GM10847 (cell line): ENCODE data around the gene RITA1.

ENCODE experiments used
- POLR2A ChIP-seq: IDR thresholded peaks from 2 replicates; pipeline ENCODE4 v1.6.1; 2011; ENCODE audit not compliant: insufficient read length; ENCODE audit errors: extremely low read depth

The RITA1 gene

DNA sequence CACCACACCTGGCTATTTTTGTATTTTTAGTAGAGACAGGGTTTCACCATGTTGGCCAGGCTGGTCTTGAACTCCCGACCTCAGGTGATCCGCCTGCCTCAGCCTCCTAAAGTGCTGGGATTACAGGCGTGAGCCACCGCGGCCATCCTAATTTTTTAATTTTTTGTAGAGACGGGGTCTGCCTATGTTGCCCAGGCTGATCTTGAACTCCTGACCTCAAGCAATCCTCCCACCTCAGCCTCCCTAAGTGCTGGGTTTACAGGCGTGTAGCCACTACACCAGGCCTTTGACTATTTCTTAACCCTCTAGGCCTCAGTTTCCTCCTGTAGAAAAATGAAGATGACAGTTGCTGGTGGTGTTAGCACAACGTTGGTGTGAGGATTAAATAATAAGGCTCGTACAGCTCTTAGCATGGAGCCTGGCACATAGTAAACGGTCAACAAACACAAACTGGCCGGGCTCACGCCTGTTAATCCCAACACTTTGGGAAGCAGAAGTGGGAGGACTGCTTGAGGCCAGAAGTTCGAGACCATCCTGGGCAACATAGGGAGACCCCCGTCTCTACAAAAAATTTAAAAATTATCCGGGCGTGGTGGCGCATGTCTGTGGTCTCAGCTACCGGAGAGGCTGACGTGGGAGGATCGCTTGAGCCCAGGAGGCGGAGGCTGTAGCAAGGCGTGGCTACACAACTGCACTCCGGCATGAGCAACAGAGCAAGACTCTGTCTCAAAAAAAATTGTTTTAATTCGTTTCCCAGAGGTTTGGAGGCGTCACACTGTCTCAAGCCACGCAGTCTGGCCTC, 1.2 kb upstream of the RITA1 start:
- TF ChIP-seq POLR2A, result no peak

DNA sequence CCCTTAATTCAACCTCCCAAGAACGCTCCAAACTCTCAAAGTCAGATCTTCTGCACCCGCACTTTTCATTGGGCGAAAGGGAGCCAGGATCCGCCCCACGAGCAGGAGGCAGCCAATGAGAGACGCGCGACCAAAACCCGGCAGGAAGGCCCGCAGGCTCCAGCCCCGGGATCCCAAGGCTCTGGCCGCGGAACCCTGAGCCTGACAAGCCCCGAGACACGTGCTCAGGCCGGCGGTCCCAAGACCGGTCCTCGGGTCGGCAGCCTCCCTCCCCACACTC, 681 bp upstream of the RITA1 start:
- peak; percentile 55 for TF ChIP-seq POLR2A

DNA sequence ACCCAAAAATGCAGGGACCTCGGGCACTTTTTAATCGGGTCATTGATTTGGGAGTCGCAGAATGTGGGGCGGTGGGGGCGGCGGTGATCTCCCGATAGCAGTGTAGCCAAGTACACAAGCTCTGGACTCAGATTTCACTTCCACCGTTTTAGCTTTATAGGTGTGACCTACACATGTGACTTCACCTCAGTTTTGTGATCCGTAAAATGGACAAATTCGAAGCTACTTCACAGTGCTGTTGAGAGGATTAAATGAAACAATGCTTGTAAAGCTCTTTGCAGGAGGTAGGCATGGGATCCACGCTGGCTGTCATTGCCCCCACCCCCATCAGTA, 478 bp downstream of the RITA1 start:
- TF ChIP-seq POLR2A, result no peak

DNA sequence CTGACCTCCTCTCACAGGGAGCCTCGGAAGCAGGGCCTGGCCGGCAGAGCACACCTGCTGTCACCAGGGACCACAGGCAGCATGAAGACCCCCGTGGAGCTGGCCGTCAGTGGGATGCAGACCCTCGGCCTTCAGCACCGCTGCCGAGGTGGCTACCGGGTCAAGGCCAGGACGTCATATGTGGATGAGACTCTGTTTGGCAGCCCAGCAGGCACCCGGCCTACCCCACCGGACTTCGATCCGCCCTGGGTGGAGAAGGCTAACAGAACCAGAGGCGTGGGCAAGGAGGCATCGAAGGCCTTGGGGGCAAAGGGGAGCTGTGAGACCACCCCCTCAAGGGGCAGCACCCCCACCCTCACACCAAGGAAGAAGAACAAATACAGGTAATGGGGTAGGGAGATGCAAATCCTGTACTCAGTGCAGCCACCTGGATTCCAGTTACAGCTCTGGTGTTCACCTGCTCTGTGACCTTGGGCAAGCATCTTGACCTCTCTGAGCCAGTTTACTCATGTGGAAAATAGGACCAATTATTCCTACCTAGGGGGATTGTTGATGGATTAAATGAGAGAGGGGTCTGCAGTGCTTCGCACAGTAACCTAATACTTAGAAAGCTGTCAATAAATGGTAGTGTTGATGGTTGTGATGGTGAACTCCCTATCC, 1.3 kb downstream of the RITA1 start:
- TF ChIP-seq POLR2A, result no peak

DNA sequence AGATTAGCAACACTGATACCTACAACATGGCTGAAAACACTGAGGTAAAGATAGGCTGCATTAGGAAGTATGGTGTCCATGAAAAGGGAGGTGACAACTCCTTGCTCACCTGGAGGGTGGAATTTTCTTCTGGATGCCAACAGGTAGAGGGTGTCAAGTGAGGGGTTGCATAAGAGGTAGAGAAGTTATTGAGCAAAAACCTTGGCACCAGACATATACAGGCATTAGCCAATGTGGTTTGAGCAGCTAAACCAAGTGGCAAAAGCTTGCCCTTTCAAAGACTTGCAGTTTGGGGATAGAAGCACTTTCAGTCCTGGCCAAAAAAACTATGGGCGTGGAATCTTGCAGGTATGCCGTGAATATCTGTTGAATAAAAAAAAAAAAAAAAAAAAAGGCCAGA, 3.8 kb downstream of the RITA1 start:
- no peak for TF ChIP-seq POLR2A

DNA sequence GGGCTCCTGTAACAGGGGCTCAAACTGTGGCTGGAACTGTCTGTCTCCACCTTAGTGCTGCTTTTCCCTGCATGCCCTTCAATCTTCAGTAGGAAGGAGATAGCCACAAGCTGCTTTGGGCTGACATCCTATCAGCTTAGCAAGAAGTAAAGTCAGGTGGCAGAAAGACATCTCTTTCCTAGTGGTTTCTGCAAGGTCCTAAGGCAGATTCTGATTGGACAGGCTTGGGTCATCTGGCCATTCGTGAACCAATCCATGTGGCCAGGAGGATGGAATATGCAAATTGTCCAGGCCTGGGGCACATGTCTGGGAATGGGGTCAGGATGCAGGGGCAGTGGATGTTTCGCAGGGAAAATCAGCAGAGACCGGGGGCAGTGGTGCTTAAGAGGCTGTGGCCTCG, 5.2 kb downstream of the RITA1 start:
- no peak for TF ChIP-seq POLR2A

DNA sequence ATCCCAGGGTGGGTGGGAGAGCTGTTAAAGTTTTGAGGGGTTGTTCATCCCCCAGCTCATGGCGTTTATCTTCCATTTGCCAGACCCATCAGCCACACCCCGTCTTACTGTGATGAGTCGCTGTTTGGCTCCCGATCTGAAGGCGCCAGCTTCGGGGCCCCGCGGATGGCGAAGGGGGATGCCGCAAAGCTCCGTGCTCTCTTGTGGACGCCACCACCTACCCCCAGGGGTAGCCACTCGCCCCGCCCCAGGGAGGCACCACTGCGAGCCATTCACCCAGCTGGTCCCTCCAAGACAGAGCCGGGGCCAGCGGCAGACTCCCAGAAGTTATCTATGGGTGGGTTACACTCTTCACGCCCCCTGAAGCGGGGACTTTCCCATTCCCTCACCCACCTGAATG, 5.7 kb downstream of the RITA1 start:
- TF ChIP-seq POLR2A, result no peak

DNA sequence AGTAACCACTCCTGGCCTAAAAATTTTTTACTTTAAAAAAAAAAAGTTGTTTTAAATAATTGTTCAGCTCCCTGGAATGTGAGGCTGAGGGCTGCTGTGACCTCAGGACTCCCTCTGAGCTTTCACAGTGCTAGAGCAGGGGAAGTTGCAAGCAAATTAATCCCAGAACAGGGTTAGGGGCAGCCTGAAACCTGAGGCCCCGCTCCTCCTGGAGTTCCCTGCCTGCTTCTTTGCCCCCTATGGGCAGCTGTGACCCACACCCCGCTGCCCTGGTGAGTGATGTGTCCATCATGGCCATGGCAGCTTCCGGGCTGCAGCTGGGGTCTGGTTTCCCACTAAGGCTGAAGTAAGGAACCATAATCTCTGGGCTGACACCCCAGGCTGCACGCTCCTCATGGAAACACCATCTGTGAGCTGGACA, 9.5 kb downstream of the RITA1 start:
- TF ChIP-seq POLR2A, result no peak

DNA sequence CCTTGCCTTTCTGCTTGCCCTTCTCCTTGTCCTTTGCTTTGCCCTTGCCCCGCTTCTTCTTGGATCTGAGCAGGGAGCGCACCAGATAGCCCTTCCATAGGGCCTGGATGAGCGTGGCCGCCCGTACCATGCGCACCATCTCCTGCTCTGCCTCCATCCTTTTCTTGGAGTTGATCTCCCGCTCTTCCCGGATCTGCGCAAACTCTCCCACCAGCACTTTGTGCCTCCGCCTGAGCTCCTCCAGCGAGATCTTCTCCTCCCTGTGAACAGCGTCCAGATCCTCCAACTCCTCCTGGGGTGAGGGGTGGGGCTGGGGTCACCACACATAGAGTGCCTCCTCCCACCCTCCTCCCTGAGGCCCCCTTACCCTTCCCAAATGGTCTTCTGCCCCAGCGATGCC, 10.1 kb downstream of the RITA1 start:
- TF ChIP-seq POLR2A, result no peak

DNA sequence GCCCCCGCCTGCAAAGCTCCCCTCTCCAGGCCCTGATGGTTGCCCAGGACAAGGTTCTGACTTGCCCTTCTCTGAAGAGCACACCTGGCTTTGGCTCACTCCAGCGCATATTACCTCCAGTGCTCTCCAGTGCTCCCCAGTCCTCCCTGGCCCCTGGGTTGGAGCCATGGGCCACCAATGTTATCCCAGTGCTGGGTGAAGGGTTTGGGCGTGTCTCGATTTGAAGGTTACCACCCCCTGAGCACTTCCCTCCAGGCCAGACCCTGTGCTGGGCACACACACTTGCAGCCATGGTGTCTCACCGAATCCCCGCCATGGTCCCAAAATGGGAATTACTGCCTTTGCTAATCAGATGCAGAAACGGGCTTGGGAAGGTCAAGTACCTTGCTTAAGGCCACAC, 11.1 kb downstream of the RITA1 start:
- TF ChIP-seq POLR2A, result no peak

DNA sequence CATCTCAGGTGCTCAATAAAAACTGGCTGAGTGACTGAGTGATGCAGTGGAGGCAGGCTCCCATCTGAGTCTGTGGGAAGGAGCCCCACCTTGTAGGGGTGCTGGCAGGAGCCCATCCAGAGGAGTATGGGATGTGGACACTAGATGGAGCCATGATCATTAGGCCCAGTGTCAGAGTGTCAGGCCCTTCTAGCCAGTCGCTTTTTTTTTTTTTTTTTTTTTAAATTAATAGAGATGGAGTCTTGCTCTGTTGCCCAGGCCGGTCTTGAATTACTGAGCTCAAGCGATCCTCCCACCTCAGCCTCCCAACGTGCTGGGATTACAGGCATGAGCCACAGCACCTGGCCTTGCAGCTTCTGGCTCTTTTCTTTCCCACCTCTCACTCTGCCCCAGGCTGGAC, 11.5 kb downstream of the RITA1 start:
- no peak for TF ChIP-seq POLR2A

DNA sequence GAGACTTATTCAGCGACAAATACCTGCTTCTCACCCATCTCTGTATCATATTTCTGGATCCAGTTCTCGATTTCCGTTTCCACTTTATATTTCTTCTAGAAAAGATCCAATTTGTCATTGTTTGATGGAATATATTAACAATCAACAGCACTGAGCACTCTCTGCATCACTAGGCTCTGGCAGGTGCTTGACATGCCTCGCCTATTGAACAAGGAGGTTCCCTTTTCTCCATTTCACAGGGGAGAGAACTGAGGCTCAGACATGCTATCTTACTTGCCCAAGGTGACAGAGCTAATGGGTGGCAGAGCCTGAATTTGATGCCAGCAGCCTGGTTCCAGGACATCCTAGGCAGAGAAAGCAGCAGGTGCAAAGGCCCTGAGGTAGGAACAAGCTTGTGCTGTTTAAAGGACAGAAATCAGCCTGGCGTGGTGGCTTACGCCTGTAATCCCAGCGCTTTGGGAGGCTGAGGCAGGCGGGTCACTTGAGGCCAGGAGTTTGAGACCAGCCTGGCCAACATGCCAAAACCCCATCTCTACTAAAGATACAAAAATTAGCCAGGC, 12.1 kb downstream of the RITA1 start:
- no peak for TF ChIP-seq POLR2A

DNA sequence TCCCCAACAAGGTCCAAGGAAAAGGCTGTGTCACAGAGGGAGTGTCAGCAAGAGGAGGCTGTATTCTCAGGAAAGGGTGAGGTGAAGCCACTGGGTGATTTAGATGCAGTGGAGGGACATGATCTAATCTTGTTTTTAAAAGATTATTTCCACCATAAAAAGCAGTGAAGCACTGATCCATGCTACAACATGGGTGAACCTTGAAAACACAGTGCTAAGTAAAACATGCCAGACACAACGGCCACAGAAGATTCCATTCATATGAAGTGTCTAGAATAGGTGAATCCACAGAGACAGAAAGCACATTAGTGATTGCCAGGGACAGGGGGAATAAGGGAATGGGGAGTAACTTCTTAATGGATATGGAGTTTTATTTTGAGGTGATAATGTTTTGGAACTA, 12.8 kb downstream of the RITA1 start:
- no peak for TF ChIP-seq POLR2A

DNA sequence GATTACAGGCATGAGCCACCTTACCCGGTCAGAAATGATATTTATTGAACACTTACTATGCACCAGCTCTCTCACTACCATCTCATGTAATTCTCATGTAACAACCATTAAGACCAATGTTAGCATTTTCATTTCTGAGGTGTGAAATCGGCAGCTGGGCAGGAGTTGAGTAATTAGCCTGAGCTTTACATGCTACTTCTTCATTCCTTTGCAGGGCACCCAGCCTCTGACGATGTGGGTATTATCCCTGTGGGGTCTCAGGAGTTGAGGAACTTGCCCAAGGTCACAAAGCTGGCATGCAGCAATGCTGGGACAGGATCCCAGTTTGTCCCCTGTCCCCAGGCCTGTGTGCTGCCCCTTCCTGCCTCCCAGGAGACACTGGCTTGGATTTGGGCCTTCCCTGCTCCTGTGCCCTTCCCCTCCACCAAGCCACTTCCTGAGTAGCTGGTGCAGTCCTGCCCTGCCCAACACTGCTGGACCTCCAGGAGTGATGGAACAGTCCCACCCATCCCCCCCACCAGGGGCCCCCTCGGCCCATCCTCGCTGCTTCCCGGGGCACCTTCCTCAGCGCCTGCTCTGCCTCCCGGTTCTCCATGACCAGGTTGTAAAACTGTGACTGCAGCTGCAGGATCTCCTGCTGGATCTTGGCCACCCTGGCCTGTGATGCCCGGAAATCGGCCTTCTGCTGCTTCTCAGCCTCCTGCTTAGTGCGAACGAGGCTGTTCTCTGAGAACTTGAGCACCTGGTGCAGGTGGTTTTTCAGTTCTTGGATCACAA, 14.7 kb downstream of the RITA1 start:
- no peak for TF ChIP-seq POLR2A

DNA sequence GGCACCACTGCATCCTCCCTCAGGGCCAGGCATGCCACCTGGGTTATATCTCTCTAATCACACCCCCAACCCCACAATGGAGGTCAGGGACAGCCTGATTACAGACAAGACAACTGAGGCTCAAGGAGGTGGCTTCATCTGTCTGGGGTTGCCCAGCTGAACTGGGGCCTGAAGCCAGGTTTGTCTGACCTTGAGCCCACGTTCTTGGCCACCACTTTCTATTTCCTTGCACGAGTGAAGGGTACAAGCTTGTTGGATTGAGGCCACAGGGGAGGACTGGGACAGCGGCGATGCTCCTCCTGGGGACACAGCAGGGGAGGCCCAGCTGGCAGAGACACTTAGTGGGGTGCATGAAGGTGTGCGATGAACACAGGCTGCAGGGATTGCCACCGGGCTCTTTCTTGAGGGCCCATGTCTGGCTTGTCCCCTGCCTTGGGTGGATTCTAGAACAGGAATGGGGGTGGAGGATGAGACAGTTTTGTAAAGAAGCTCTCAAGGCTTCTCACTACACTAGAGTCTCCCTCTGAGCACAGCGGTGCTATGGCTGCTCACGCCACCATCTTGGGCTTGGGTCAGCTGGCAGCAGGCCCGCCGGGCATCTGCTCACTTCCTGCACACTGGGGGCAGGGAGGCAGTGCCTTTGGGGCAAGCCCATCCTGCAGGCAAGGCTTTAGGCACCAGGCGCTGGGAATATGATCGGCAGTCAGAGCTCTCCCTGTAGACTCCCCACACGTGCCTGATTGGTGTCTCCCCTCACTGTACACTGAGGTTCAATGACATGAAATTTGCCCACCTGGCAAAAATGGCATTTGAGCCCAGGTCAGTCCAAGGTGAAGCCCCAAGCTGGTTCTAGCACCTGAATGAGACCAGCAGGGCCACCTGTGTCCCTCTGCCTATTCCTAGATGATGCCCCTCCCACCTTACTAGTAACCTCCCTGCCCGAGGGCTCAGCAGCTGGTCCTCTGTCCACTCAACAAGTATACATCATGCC, 16.0 kb downstream of the RITA1 start:
- TF ChIP-seq POLR2A, result no peak
